Parathyroid adenoma (tissue), 2 donors: ENCODE data around the gene C10orf67.

Experiments
- H2AFZ ChIP-seq: fragments of 300-600 bp; sonication (generic); one replicate; pipeline ENCODE4 v1.7.0; 2017; ENCODE audit warnings: antibody characterized with exemption, mild to moderate bottlenecking
- H3K27ac ChIP-seq: fragments of 300-600 bp; sonication (generic); one replicate; pipeline ENCODE4 v1.7.0; 2017
- H3K27me3 ChIP-seq: fragments of 300-600 bp; sonication (generic); one replicate; pipeline ENCODE4 v1.7.0; 2017; ENCODE audit warnings: low read length; ENCODE audit not compliant: control insufficient read depth, insufficient read depth
- H3K36me3 ChIP-seq: fragments of 300-600 bp; sonication (generic); one replicate; pipeline ENCODE4 v1.7.0; 2017; ENCODE audit warnings: low read length; ENCODE audit not compliant: control insufficient read depth, insufficient read depth
- H3K4me1 ChIP-seq: fragments of 300-600 bp; sonication (generic); one replicate; pipeline ENCODE4 v1.7.0; 2017; ENCODE audit warnings: control low read depth
- H3K4me2 ChIP-seq: fragments of 300-600 bp; sonication (generic); one replicate; pipeline ENCODE4 v1.7.0; 2017; ENCODE audit warnings: low read length
- H3K4me3 ChIP-seq: fragments of 300-600 bp; sonication (generic); one replicate; pipeline ENCODE4 v1.7.0; 2017; ENCODE audit warnings: low read depth, low read length
- H3K79me2 ChIP-seq: fragments of 300-600 bp; sonication (generic); one replicate; pipeline ENCODE4 v1.7.0; 2017; ENCODE audit warnings: control low read depth
- H3K9ac ChIP-seq: fragments of 300-600 bp; sonication (generic); one replicate; pipeline ENCODE4 v1.7.0; 2017; ENCODE audit warnings: mild to moderate bottlenecking
- H3K9me3 ChIP-seq: fragments of 300-600 bp; sonication (generic); one replicate; pipeline ENCODE4 v1.7.0; 2017; ENCODE audit warnings: low read length; ENCODE audit not compliant: control insufficient read depth
- TF ChIP-seq, protein P1 (sequence below): fragments of 300-600 bp; sonication (generic); IDR thresholded peaks from one replicate; pipeline ENCODE4 v1.7.0; 2017; ENCODE audit warnings: antibody characterized with exemption, mild to moderate bottlenecking
- donor health status: primary hyperparathyroidism.

The C10orf67 gene

DNA sequence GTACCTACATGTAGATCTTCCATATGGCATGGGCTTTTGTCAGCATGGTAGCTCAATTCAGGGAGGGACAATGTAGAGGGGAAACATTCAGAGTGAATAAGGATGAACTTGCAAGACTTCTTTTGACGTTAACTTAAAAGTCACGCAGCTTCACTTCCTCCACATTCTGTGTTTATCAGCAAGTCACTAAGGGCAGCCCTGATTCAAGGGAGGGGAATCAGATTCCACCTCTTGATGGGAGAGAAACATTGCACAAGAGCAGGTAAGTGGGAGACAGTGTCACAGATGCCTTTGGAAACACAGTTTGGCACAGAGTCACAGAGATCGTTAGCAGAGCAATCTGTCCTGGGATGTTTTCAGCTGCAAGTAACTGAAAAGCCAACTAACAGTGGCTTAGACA is 26.2 kb downstream of the C10orf67 start:
- H3K4me3 ChIP-seq: no peak overlapping the region
- no peak overlapping the region for H3K4me2 ChIP-seq
- H3K4me1 ChIP-seq: no peaks in the 10 kb centered on the region
- no peaks in the 10 kb centered on the region for H3K9me3 ChIP-seq
- H3K27me3 ChIP-seq: no peaks in the 10 kb centered on the region
- H3K79me2 ChIP-seq: no peaks in the 10 kb centered on the region
- H3K27ac ChIP-seq: no peak overlapping the region
- no peak overlapping the region for H2AFZ ChIP-seq
- TF ChIP-seq, protein P1, sequence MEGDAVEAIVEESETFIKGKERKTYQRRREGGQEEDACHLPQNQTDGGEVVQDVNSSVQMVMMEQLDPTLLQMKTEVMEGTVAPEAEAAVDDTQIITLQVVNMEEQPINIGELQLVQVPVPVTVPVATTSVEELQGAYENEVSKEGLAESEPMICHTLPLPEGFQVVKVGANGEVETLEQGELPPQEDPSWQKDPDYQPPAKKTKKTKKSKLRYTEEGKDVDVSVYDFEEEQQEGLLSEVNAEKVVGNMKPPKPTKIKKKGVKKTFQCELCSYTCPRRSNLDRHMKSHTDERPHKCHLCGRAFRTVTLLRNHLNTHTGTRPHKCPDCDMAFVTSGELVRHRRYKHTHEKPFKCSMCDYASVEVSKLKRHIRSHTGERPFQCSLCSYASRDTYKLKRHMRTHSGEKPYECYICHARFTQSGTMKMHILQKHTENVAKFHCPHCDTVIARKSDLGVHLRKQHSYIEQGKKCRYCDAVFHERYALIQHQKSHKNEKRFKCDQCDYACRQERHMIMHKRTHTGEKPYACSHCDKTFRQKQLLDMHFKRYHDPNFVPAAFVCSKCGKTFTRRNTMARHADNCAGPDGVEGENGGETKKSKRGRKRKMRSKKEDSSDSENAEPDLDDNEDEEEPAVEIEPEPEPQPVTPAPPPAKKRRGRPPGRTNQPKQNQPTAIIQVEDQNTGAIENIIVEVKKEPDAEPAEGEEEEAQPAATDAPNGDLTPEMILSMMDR: no peak
- no peak overlapping the region for H3K9ac ChIP-seq
- H3K36me3 ChIP-seq: no peaks in the 10 kb centered on the region

DNA sequence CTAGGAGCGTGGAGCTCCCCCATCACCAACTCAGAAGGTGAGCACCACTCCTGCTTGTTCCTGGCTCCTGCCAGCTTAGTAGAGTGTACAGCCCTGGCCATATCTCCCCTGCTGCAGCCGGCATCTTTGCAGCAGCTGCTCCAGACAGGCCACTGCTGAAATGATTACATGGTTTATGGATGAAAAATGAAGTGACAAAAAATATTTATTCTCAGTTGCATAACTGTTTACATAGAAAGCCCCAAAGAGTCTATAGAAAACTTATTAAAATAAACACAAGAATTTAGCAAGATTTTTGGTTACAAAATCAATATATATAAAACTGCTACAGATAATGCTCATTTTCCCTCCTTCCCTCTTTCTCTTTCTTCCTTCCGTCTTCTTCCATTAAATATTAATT is 27.2 kb downstream of the C10orf67 start:
- H2AFZ ChIP-seq: no peak overlapping the region
- no peak overlapping the region for H3K4me3 ChIP-seq
- H3K9me3 ChIP-seq: no peaks in the 10 kb centered on the region
- H3K9ac ChIP-seq: no peak overlapping the region
- H3K27ac ChIP-seq: no peak overlapping the region
- H3K36me3 ChIP-seq: no peaks in the 10 kb centered on the region
- TF ChIP-seq, protein P1: no peak
- H3K4me1 ChIP-seq: no peaks in the 10 kb centered on the region
- no peaks in the 10 kb centered on the region for H3K79me2 ChIP-seq
- H3K4me2 ChIP-seq: no peak overlapping the region
- no peaks in the 10 kb centered on the region for H3K27me3 ChIP-seq

DNA sequence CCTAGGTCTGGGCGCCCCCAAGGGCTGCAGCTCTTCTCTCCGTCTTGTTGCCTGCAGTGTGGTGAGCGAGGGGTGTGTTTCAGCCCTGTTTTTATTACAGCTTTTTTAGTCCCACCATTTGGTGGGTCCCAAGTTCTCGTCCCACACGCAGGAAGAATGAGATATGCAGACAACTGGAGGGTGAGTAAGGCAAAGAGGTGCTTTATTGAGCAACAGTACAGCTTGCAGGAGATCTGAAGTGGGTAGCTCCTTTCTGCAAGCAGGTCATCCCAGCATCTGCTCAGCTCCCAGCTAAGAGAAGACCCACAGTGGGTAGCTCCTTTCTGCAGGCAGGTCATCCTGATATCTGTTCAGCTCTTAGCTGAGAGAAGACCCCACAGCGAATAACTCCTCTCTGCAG is 28.2 kb downstream of the C10orf67 start:
- TF ChIP-seq, protein P1: no peak

DNA sequence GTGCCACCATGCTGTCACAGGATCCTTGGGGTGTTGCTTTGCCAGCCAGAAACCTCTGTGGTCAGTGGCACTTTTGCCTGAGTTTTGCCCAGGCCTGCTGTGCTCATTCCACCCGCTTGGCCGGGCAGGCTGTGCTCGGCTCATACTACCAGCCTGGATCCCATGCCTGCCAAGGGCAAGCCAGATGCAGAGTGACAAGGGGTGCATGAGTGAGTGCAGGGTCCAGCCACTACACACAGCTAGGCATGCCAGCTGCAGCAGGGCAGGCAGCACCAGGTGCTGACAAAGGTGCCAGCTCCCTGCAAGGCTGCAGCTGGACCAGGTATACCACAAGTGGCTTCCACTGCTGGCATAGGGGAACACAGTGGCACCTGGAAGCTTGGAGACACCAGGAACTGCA is 28.6 kb downstream of the C10orf67 start:
- Histone ChIP-seq H2AFZ (no peak overlapping the region), H3K9me3 (no peaks in the 10 kb centered on the region), H3K27ac (no peak overlapping the region), H3K4me1 (no peaks in the 10 kb centered on the region), H3K4me3 (no peak overlapping the region), H3K36me3 (no peaks in the 10 kb centered on the region), H3K9ac (no peak overlapping the region), H3K79me2 (no peaks in the 10 kb centered on the region), H3K4me2 (no peak overlapping the region), H3K27me3 (no peaks in the 10 kb centered on the region)
- TF ChIP-seq, protein P1: no peak

More for the DNA sequence above, 28.2 kb downstream of the C10orf67 start:
- Histone ChIP-seq H2AFZ (no peak overlapping the region), H3K27ac (no peak overlapping the region), H3K4me1 (no peaks in the 10 kb centered on the region), H3K36me3 (no peaks in the 10 kb centered on the region), H3K27me3 (no peaks in the 10 kb centered on the region), H3K4me2 (no peak overlapping the region), H3K9ac (no peak overlapping the region), H3K79me2 (no peaks in the 10 kb centered on the region), H3K9me3 (no peaks in the 10 kb centered on the region), H3K4me3 (no peak overlapping the region)

DNA sequence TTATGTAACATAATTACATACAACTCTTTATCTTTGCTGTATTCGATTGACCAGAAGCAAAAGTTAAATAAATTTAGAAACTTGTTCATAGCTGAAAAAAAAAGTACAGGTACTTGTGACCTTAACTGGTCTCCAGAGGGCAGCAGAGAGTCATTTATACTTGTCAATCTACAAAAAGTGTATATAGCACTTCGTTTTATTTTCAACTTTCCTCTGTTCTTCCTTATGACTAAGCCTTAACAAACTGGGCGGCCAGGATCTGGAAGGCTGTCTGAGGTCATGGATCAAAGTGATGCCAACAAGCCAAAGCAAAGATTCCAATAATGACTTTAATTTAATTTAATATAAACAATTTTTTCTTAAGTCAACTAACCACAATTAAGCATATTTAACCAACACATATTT is 29.8 kb downstream of the C10orf67 start:
- H3K4me1 ChIP-seq: no peaks in the 10 kb centered on the region
- H3K27me3 ChIP-seq: no peaks in the 10 kb centered on the region
- no peak overlapping the region for H3K4me2 ChIP-seq
- TF ChIP-seq, protein P1: peak; percentile 74
- no peak overlapping the region for H3K9ac ChIP-seq
- H3K36me3 ChIP-seq: no peaks in the 10 kb centered on the region
- H2AFZ ChIP-seq: no peak overlapping the region
- H3K9me3 ChIP-seq: no peaks in the 10 kb centered on the region
- no peaks in the 10 kb centered on the region for H3K79me2 ChIP-seq
- H3K4me3 ChIP-seq: no peak overlapping the region
- H3K27ac ChIP-seq: no peak overlapping the region
